H1 (cell line): ENCODE data around the gene FRG2C. TPM values are rescaled to one million over a fixed set of nuclear protein-coding genes. Genes with fewer than 3 reads are reported as not detected.
"Not testable (repeated sequence)": the region's sequence is repeated elsewhere in the genome, so short reads cannot be mapped to it uniquely, and the experiment has no call there.

Experiments
- CTCF ChIA-PET: fragments of 300-600 bp; sonication (Branson Sonifier 250); formaldehyde crosslinking; loops from one replicate; lab custom pipeline; 2021; ENCODE audit not compliant: partially characterized antibody; lab: Charles Lee
- POLR2A ChIA-PET: fragments of 300-600 bp; sonication (Branson Sonifier 250); formaldehyde crosslinking; loops from one replicate; lab custom pipeline; 2021; ENCODE audit warnings: inconsistent platforms; ENCODE audit not compliant: partially characterized antibody; lab: Charles Lee
- DNase-seq, 2 experiments: peaks; one replicate each; pipeline versions ENCODE4 v3.0.0 to v3.0.0-alpha.2; 2010 to 2022; ENCODE audit warnings: low spot score in 2 of 2, low read depth in 1 of 2, mixed read lengths in 1 of 2
- FAIRE-seq: peaks from 2 replicates; lab custom pipeline; 2011; peaks lifted over from hg19 to GRCh38; lab: Jason Lieb, UNC
- H2AFZ ChIP-seq: 2 replicates; pipeline ENCODE4 v1.8.1; 2012; ENCODE audit warnings: low read length, inconsistent platforms
- H2AK5ac ChIP-seq: 2 replicates; pipeline ENCODE4 v1.6.1; 2013; ENCODE audit warnings: low read depth, low read length
- H2BK120ac ChIP-seq: replicated peaks from 2 replicates; pipeline ENCODE3; 2013; ENCODE audit warnings: low read depth, low read length, inconsistent platforms
- H2BK12ac ChIP-seq: 2 replicates; pipeline ENCODE4 v1.6.1; 2013; ENCODE audit warnings: low read depth, low read length
- H2BK15ac ChIP-seq: 2 replicates; pipeline ENCODE4 v1.6.1; 2013; ENCODE audit warnings: low read length
- H2BK20ac ChIP-seq: 2 replicates; pipeline ENCODE4 v1.6.1; 2013; ENCODE audit warnings: low read length
- H2BK5ac ChIP-seq: 2 replicates; pipeline ENCODE4 v1.6.1; 2013; ENCODE audit warnings: low read depth, low read length
- H3K14ac ChIP-seq: 2 replicates; pipeline ENCODE4 v1.6.1; 2013; ENCODE audit warnings: inconsistent platforms; ENCODE audit not compliant: insufficient read length
- H3K18ac ChIP-seq: 2 replicates; pipeline ENCODE4 v1.6.1; 2013; ENCODE audit warnings: low read length; ENCODE audit errors: extremely low read depth
- H3K23ac ChIP-seq: 2 replicates; pipeline ENCODE4 v1.6.1; 2013; ENCODE audit warnings: inconsistent platforms; ENCODE audit not compliant: insufficient read length
- H3K23me2 ChIP-seq: 2 replicates; pipeline ENCODE4 v1.6.1; 2013; ENCODE audit warnings: low read depth, low read length
- H3K27ac ChIP-seq: 2 replicates; pipeline ENCODE4 v1.6.1; 2011; ENCODE audit warnings: low read depth, low read length, inconsistent platforms
- H3K27me3 ChIP-seq, 4 experiments: replicated peaks in 1 of 4; 1 replicate in 1 of 4; 2 replicates in 3 of 4; pipeline versions ENCODE4 v1.6.1 to v1.8.1; 2011 to 2013; ENCODE audit warnings: low read length in 3 of 4, mild to moderate bottlenecking in 3 of 4, inconsistent platforms in 2 of 4, mixed read lengths in 2 of 4, moderate library complexity in 1 of 4; ENCODE audit not compliant: control insufficient read depth in 3 of 4, insufficient read depth in 3 of 4; ENCODE audit errors: extremely low read depth in 1 of 4
- H3K36me3 ChIP-seq, 4 experiments: 2 replicates each; pipeline versions ENCODE4 v1.6.1 to v1.8.1; 2011 to 2013; ENCODE audit warnings: mild to moderate bottlenecking in 4 of 4, low read length in 3 of 4, moderate library complexity in 2 of 4, control low read depth in 1 of 4, inconsistent platforms in 1 of 4; ENCODE audit not compliant: insufficient read depth in 4 of 4, control insufficient read depth in 2 of 4
- H3K4ac ChIP-seq: replicated peaks from 2 replicates; pipeline ENCODE3; 2013; ENCODE audit warnings: low read length, low read depth, mixed read lengths, inconsistent platforms; ENCODE audit not compliant: insufficient read length
- H3K4me1 ChIP-seq, 4 experiments: replicated peaks in 1 of 4; 1 replicate in 1 of 4; 2 replicates in 3 of 4; pipeline versions ENCODE4 v1.6.1 to v1.8.1; 2011 to 2013; ENCODE audit warnings: low read length in 3 of 4, inconsistent platforms in 2 of 4, mixed read lengths in 1 of 4; ENCODE audit not compliant: insufficient read depth in 4 of 4, control insufficient read depth in 3 of 4
- H3K4me2 ChIP-seq, 2 experiments: 2 replicates each; pipeline versions ENCODE4 v1.6.1 to v1.8.1; 2011 to 2013; ENCODE audit warnings: low read depth in 2 of 2, low read length in 2 of 2, control low read depth in 1 of 2, inconsistent platforms in 1 of 2, mild to moderate bottlenecking in 1 of 2; ENCODE audit not compliant: insufficient read depth in 1 of 2
- H3K4me3 ChIP-seq, 4 experiments: fragments of 200-600, 300-600 bp in 1 of 4; sonication (generic), shearing (Covaris generic), sonication (Bioruptor Twin) in 1 of 4; 2 replicates each; pipeline versions ENCODE4 v1.5.1 to v1.8.1; 2011 to 2016; ENCODE audit warnings: low read length in 4 of 4, low read depth in 3 of 4, control low read depth in 2 of 4, inconsistent platforms in 2 of 4, mild to moderate bottlenecking in 2 of 4, mixed read lengths in 1 of 4, moderate library complexity in 1 of 4; ENCODE audit not compliant: insufficient read depth in 2 of 4; ENCODE audit errors: extremely low read depth in 1 of 4
- H3K56ac ChIP-seq: replicated peaks from 2 replicates; pipeline ENCODE3; 2013; ENCODE audit warnings: low read depth, mild to moderate bottlenecking, mixed read lengths, low read length, inconsistent platforms; ENCODE audit not compliant: insufficient read length
- H3K79me1 ChIP-seq: 2 replicates; pipeline ENCODE4 v1.6.1; 2013; ENCODE audit warnings: low read depth, low read length, control low read depth
- H3K79me2 ChIP-seq, 2 experiments: 2 replicates each; pipeline versions ENCODE4 v1.6.1 to v1.8.1; 2012 to 2013; ENCODE audit warnings: low read length in 2 of 2, mild to moderate bottlenecking in 2 of 2, inconsistent platforms in 1 of 2; ENCODE audit not compliant: insufficient read depth in 2 of 2, control insufficient read depth in 1 of 2
- H3K9ac ChIP-seq, 4 experiments: replicated peaks in 1 of 4; 1 replicate in 1 of 4; 2 replicates in 3 of 4; pipeline versions ENCODE4 v1.6.1 to v1.8.1; 2011 to 2013; ENCODE audit warnings: low read depth in 3 of 4, low read length in 3 of 4, control low read depth in 2 of 4, mild to moderate bottlenecking in 2 of 4, moderate library complexity in 2 of 4, inconsistent platforms in 1 of 4; ENCODE audit errors: extremely low read depth in 1 of 4
- H3K9me3 ChIP-seq, 2 experiments: 2 replicates each; pipeline versions ENCODE4 v1.6.1 to v1.8.1; 2012 to 2013; ENCODE audit warnings: mild to moderate bottlenecking in 2 of 2, moderate library complexity in 2 of 2, control low read depth in 1 of 2, inconsistent platforms in 1 of 2, low read depth in 1 of 2, low read length in 1 of 2, mixed read lengths in 1 of 2; ENCODE audit not compliant: insufficient read depth in 2 of 2
- H4K20me1 ChIP-seq, 2 experiments: replicated peaks in 1 of 2; 2 replicates each; pipeline versions ENCODE3 to v1.8.1; 2011 to 2013; ENCODE audit warnings: inconsistent platforms in 2 of 2, low read length in 2 of 2, mild to moderate bottlenecking in 1 of 2; ENCODE audit not compliant: insufficient read depth in 2 of 2, control insufficient read depth in 1 of 2
- H4K5ac ChIP-seq: 2 replicates; pipeline ENCODE4 v1.6.1; 2013; ENCODE audit warnings: low read length, low read depth, mixed read lengths, inconsistent platforms; ENCODE audit not compliant: insufficient read length
- H4K8ac ChIP-seq: 2 replicates; pipeline ENCODE4 v1.8.0; 2013; ENCODE audit warnings: mild to moderate bottlenecking, moderate library complexity, low read length, inconsistent platforms; ENCODE audit not compliant: insufficient read depth; ENCODE audit errors: extremely low read depth
- H4K91ac ChIP-seq: replicated peaks from 2 replicates; pipeline ENCODE3; 2013; ENCODE audit warnings: low read length, mixed read lengths, inconsistent platforms; ENCODE audit not compliant: insufficient read length
- EGR1 ChIP-seq: IDR thresholded peaks from 2 replicates; pipeline ENCODE4 v1.6.1; 2011; ENCODE audit warnings: low read depth, low read length, borderline replicate concordance
- HDAC2 ChIP-seq, 2 experiments: fragments of 300-600 bp in 1 of 2; sonication (generic) in 1 of 2; IDR thresholded peaks; 2 replicates each; pipeline ENCODE4 v1.6.1; 2011 to 2012; ENCODE audit warnings: low read depth in 2 of 2, low read length in 2 of 2, mild to moderate bottlenecking in 2 of 2, moderate library complexity in 2 of 2, borderline replicate concordance in 1 of 2, inconsistent platforms in 1 of 2
- WGBS, 2 experiments: shearing (Covaris generic) in 1 of 2; methylation state at CpG; one replicate each; pipeline versions ENCODE4 v1.1.6 to v1.1.7; 2013 to 2015; ENCODE audit warnings: low lambda C conversion rate in 2 of 2, mixed read lengths in 2 of 2, inconsistent platforms in 1 of 2, low coverage in 1 of 2, missing lambda C conversion rate in 1 of 2; ENCODE audit not compliant: insufficient replicate concordance in 2 of 2, insufficient coverage in 1 of 2, insufficient read length in 1 of 2; ENCODE audit errors: extremely low coverage in 1 of 2, missing lambda C conversion rate in 1 of 2; 5-methylcytosine and 5-hydroxymethylcytosine counted together
- polyA plus RNA-seq, 7 experiments: library from polyadenylated mRNA; depleted of rRNA in 3 of 7; stranded (reverse) in 5 of 7; unstranded in 2 of 7; fragments of >200 nt in 5 of 7; fragments of 200-250 nt in 2 of 7; gene quantifications; 1 replicate in 5 of 7; 2 replicates in 1 of 7; 4 replicates in 1 of 7; pipeline versions ENCODE4 v1.2.1 to v1.2.3, GENCODE V29; 2011 to 2013; ENCODE audit warnings: missing spikeins in 2 of 7, mixed read lengths in 2 of 7
- total RNA-seq: library from RNA; stranded (reverse); fragmentation: NEBNext Ultra II Directional; extraction: Animal tissue kit (Norgen Biotek cat#: 25700); gene quantifications from 2 replicates; pipeline ENCODE4 v1.2.1, GENCODE V29; 2021
- TF ChIP-seq, protein P1 (sequence below): IDR thresholded peaks from 2 replicates; pipeline ENCODE4 v1.6.1; 2012; ENCODE audit warnings: inconsistent platforms

The FRG2C gene
- total and polyA plus RNA-seq, 2 of the 8 experiments (the other 6 are each of a cell fraction or from before 2014, with no cell fraction given), result not detected

DNA sequence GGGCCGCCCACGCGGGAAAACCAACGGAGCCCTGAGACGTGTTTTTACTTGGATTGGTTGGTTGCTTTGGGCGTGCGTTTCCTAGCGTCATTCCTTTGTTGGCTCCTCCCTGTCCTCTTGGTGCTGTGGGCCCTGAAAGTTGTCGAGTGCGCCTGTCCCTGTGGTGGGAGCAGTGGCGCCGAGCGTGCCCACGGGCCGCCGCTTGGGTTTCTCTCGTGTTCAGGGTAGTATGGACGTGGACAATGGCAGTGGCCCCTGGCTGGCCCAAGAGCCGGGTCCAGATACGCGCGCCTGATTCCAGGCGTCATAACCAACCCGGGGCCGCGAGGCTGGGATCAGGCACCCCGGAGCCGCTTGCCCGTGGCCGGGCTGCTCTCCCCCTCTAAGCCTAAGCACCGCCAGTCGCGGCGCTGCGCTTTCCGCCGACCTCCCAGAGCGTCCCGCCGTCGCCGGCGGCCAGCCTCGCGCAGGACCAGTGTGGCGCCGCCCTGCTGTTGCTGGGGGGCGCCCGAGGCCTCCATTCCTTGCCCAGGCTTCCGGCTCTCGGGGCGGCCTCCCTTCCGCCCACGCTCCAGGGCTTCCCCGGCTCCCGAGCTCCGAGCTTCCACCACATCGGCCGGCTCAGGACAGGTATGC lies 8.1 kb downstream of the FRG2C start (continued):
- TF ChIP-seq HDAC2 (IDR thresholded peaks at IDR 0.05; ENCODE audit: borderline replicate concordance in 1 of 2, low read depth in 2 of 2, low read length in 2 of 2), result 0 out of 4 replicates have a peak, but pooled peaks of 1 of the 2 experiments have one; percentile 44
- TF ChIP-seq, protein P1, sequence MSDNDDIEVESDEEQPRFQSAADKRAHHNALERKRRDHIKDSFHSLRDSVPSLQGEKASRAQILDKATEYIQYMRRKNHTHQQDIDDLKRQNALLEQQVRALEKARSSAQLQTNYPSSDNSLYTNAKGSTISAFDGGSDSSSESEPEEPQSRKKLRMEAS, result 0 out of 2 replicates have a peak, but pooled peaks have one; percentile 13
- peak; percentile 96 for TF ChIP-seq EGR1

DNA sequence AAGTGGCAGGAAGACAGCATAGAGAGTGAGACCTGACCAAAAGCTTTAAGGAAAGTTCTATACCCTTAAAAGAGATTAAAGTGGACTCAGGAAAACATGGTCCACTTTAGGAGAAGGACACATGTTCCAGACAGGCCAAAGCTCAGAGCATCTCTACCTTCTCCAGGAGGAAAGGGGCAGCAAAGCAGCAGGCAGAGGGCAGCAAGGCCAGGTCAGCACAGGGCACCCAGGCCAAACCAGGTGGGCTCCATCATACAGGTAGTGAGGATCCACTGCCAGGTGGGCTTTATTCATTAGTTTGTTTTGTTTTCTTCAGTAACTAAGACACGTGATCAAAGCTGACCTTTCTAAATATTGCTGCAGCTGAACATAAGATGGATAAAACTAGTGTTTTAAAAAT lies 19.8 kb downstream of the FRG2C start:
- CTCF ChIA-PET, H3K23me2 ChIP-seq, H3K4me3 ChIP-seq, H3K14ac ChIP-seq, H3K27me3 ChIP-seq, H3K79me1 ChIP-seq, FAIRE-seq, H2BK5ac ChIP-seq, H3K4me2 ChIP-seq, POLR2A ChIA-PET, H3K4me1 ChIP-seq, H2AFZ ChIP-seq, H2AK5ac ChIP-seq, DNase-seq, H3K23ac ChIP-seq, H3K18ac ChIP-seq, H3K27ac ChIP-seq, H4K5ac ChIP-seq, H2BK120ac ChIP-seq, H4K91ac ChIP-seq, H4K8ac ChIP-seq, H3K4ac ChIP-seq, H3K79me2 ChIP-seq, H3K9ac ChIP-seq, H4K20me1 ChIP-seq, H2BK12ac ChIP-seq, H3K56ac ChIP-seq, H3K36me3 ChIP-seq, H3K9me3 ChIP-seq, H2BK20ac ChIP-seq, H2BK15ac ChIP-seq: not testable (repeated sequence)
- WGBS, 2 experiments, result 90% methylated on average over 1 of the region's 1 CpG; no CpG with 5 or more reads in 1 of the 2 experiments
